HG03175 (cell line): ENCODE measurements around the gene SMS.

ENCODE experiments used
- ATAC-seq: cut with Tn5 transposase; IDR thresholded peaks from one replicate; pipeline ENCODE4 v1.9.1; 2021; ENCODE audit warnings: mild to moderate bottlenecking, moderate library complexity; ENCODE audit not compliant: unreplicated experiment

Gene SMS

GRCh38 chrX:21975242-21975641, 34.7 kb downstream of the SMS start:
- ATAC-seq = no peak

- no peak for ATAC-seq
Observed at GRCh38 chrX:21975812-21976211, 35.3 kb downstream of the SMS start.

- ATAC-seq = no peak
Observed at GRCh38 chrX:21978346-21978745, 37.8 kb downstream of the SMS start.

GRCh38 chrX:21982311-21982710, 41.8 kb downstream of the SMS start:
- peak; percentile 71 for ATAC-seq

GRCh38 chrX:21985332-21985777, 44.8 kb downstream of the SMS start:
- ATAC-seq = peak; percentile 79

GRCh38 chrX:21986596-21986995, 46.1 kb downstream of the SMS start:
- no peak for ATAC-seq

GRCh38 chrX:21989384-21989783, 48.9 kb downstream of the SMS start:
- peak; percentile 40 for ATAC-seq

- ATAC-seq = no peak
Observed at GRCh38 chrX:21990832-21991231, 50.3 kb downstream of the SMS start.

GRCh38 chrX:21991504-21991903, 51.0 kb downstream of the SMS start:
- no peak for ATAC-seq

GRCh38 chrX:21993265-21993664, 52.8 kb downstream of the SMS start:
- peak; percentile 89 for ATAC-seq

GRCh38 chrX:21996872-21997455, 56.5 kb downstream of the SMS start:
- no peak for ATAC-seq

GRCh38 chrX:21998037-21998436, 57.5 kb downstream of the SMS start:
- no peak for ATAC-seq

GRCh38 chrX:22004866-22005265, 64.4 kb downstream of the SMS start:
- ATAC-seq = no peak

GRCh38 chrX:22012051-22012450, 71.5 kb downstream of the SMS start:
- ATAC-seq = no peak

- no peak for ATAC-seq
Observed at GRCh38 chrX:22012931-22013330, 72.4 kb downstream of the SMS start.

GRCh38 chrX:22015139-22015750, 74.7 kb downstream of the SMS start:
- no peak for ATAC-seq

- ATAC-seq = no peak
Observed at GRCh38 chrX:22021751-22022324, 81.3 kb downstream of the SMS start.

GRCh38 chrX:22024577-22024976, 84.1 kb downstream of the SMS start:
- no peak for ATAC-seq

- ATAC-seq = no peak
Observed at GRCh38 chrX:22025751-22026150, 85.2 kb downstream of the SMS start.

- ATAC-seq = no peak
Observed at GRCh38 chrX:22026731-22027130, 86.2 kb downstream of the SMS start.

- no peak for ATAC-seq
Observed at GRCh38 chrX:22032084-22032483, 91.6 kb downstream of the SMS start, which contains the start of gene PHEX. TSS of gene PHEX (plus strand) at chrX:22032325. CDS start at chrX:22033006, 681 bp downstream.

GRCh38 chrX:22032506-22032905, 92.0 kb downstream of the SMS start:
- no peak for ATAC-seq
